Spleen (tissue), 11 donors: Measurements from ENCODE around the gene KATNAL1. TPM values are rescaled to one million over a fixed set of nuclear protein-coding genes. Genes with fewer than 3 reads are reported as not detected.
A peak's percentile ranks its signal among the peaks of the same experiment; 100 is the strongest.

ENCODE experiments used
- DNase-seq: peaks from one replicate; pipeline ENCODE4 v3.0.0-alpha.2; 2020
- H3K27ac ChIP-seq, 8 donors: fragments of 200-600 bp; sonication (generic) in 7 of 8; 1 replicate in 4 of 8; 2 replicates in 4 of 8; pipeline versions ENCODE4 v1.5.0 to v1.8.0; 2016 to 2021; ENCODE audit warnings: inconsistent platforms in 4 of 8, mild to moderate bottlenecking in 4 of 8, moderate library complexity in 1 of 8
- H3K27me3 ChIP-seq, 7 donors: fragments of 200-600 bp; sonication (generic) in 6 of 7; replicated peaks in 1 of 7; 1 replicate in 4 of 7; 2 replicates in 3 of 7; pipeline versions ENCODE4 v1.5.0 to v1.8.0; 2016 to 2021; ENCODE audit warnings: inconsistent platforms in 3 of 7, mild to moderate bottlenecking in 1 of 7
- H3K36me3 ChIP-seq, 6 donors: fragments of 200-600 bp; sonication (generic) in 5 of 6; 1 replicate in 4 of 6; 2 replicates in 2 of 6; pipeline versions ENCODE4 v1.5.0 to v1.8.0; 2016 to 2021; ENCODE audit warnings: inconsistent platforms in 2 of 6
- H3K4me1 ChIP-seq, 6 donors: fragments of 200-600 bp; sonication (generic) in 5 of 6; 1 replicate in 3 of 6; 2 replicates in 3 of 6; pipeline versions ENCODE4 v1.5.0 to v1.8.0; 2016 to 2021; ENCODE audit warnings: inconsistent platforms in 3 of 6
- H3K4me3 ChIP-seq, 8 donors: fragments of 200-600 bp; sonication (generic) in 7 of 8; 1 replicate in 4 of 8; 2 replicates in 4 of 8; pipeline versions ENCODE4 v1.5.0 to v1.8.0; 2016 to 2021; ENCODE audit warnings: inconsistent platforms in 4 of 8, mild to moderate bottlenecking in 4 of 8, moderate library complexity in 2 of 8
- H3K9me3 ChIP-seq, 8 donors: fragments of 200-600 bp; sonication (generic) in 7 of 8; 1 replicate in 4 of 8; 2 replicates in 4 of 8; pipeline versions ENCODE4 v1.5.0 to v1.8.0; 2016 to 2021; ENCODE audit warnings: inconsistent platforms in 4 of 8
- POLR2A ChIP-seq, 3 donors: fragments of 450-650 bp; IDR thresholded peaks; one replicate each; pipeline ENCODE4 v1.5.1; 2017; ENCODE audit warnings: antibody characterized with exemption in 3 of 3, mild to moderate bottlenecking in 1 of 3
- POLR2AphosphoS5 ChIP-seq, 3 donors: sonication (generic); formaldehyde crosslinking; IDR thresholded peaks; one replicate each; pipeline ENCODE4 v1.5.1; 2017; ENCODE audit warnings: antibody characterized with exemption in 3 of 3
- WGBS, 5 donors: extraction: QIAGEN DNeasy Blood & Tissue Kit in 3 of 5; methylation state at CpG; one replicate each; pipeline versions ENCODE4 v1.1.5 to v1.1.7; 2013 to 2018; 5-methylcytosine and 5-hydroxymethylcytosine counted together
- intact Hi-C: fragments of 100-400 bp; cut with DNase I; formaldehyde crosslinking; loops from one replicate; pipeline ENCODE4 v1.15.0; 2023; ENCODE audit warnings: low total_unique reads
- polyA plus RNA-seq, 3 donors: library from polyadenylated mRNA; stranded (reverse); fragments of 200-250 nt; gene quantifications; one replicate each; pipeline ENCODE4 v1.2.1, GENCODE V29; 2013
- total RNA-seq, 7 donors: library from RNA; depleted of rRNA in 3 of 7; stranded (reverse); fragments of >200 nt in 3 of 7; fragmentation: NEBNext Ultra II Directional in 4 of 7; extraction: Animal tissue kit (Norgen Biotek cat#: 25700) in 4 of 7; gene quantifications; one replicate each; pipeline versions ENCODE4 v1.1.0 to v1.2.1, GENCODE V29; 2016 to 2021
- TF ChIP-seq, protein P1 (sequence below), 11 experiments: fragments of 200-600 bp in 7 of 11; fragments of 450-650 bp in 4 of 11; sonication (generic) in 4 of 11; IDR thresholded peaks in 8 of 11; conservative IDR thresholded peaks in 3 of 11; 1 replicate in 7 of 11; 2 replicates in 4 of 11; pipeline versions ENCODE4 v1.4.0 to v1.8.0; 2016 to 2021; ENCODE audit warnings: antibody characterized with exemption in 11 of 11, inconsistent platforms in 4 of 11, mild to moderate bottlenecking in 1 of 11
- donor health status: healthy with polysubstance abuse.
- donor health status: DM: no; HTN: no; CAD: no; lungs with moderate emphysema.
- donor health status: DM: no; HTN: no; CAD: no.
- donor health status: Bipolar disorder and iron deficiency.
- donor health status: healthy.
- donor health status: DM: no; HTN: no; CAD: no.
- donor health status: DM: yes; HTN: yes; CAD: no.

KATNAL1 gene
- total and polyA plus RNA-seq, 10 donors, result 0.78 to 17.6 (median 9.5) TPM

DNA sequence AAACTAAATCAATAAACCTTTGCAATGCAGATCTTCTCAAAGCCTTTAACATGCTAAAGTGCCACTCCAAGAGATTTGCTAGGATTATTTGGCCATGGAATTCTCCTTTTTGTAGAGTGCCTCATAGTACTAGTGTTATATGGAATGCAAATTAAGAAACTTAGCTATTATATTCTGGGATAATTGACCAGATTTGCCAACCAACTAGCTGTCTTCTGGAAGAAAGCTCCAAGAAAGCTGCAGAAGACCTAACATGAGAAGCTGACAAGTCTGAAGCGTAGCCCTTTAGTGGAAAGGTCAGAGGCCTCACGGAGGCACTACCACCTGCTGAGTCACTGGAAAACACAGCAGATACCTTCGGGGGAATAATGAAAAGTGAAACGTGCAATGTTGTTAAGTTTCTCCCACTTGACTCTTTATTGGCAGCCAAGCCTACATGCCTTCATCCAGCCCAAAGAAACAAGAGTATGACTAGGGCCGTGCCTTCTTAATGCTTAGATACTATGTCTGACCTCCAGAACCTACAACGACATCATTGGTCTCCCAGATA is 29.8 kb upstream of the KATNAL1 start:
- 76 to 89% (median 86%) methylated on average over 6 of the region's 6 CpGs for WGBS, 5 donors
- no peak for DNase-seq
- H3K9me3 ChIP-seq, result no peaks in the 10 kb centered on the region
- H3K4me3 ChIP-seq, result no peak overlapping the region
- no peak overlapping the region for H3K27ac ChIP-seq
- intact Hi-C loops, result loop anchor here (10.0 kb wide), 1 partner anchor 202 kb away; no protein-coding TSS in a partner anchor
- H3K4me1 ChIP-seq, result peaks cover 0 to 48% (median 10%) of the 10 kb centered on the region in 6 donors
- H3K27me3 ChIP-seq, result no peaks in the 10 kb centered on the region
- TF ChIP-seq POLR2AphosphoS5 (IDR thresholded peaks at IDR 0.05) (no peak), POLR2A (IDR thresholded peaks at IDR 0.05) (no peak)
- TF ChIP-seq, protein P1, sequence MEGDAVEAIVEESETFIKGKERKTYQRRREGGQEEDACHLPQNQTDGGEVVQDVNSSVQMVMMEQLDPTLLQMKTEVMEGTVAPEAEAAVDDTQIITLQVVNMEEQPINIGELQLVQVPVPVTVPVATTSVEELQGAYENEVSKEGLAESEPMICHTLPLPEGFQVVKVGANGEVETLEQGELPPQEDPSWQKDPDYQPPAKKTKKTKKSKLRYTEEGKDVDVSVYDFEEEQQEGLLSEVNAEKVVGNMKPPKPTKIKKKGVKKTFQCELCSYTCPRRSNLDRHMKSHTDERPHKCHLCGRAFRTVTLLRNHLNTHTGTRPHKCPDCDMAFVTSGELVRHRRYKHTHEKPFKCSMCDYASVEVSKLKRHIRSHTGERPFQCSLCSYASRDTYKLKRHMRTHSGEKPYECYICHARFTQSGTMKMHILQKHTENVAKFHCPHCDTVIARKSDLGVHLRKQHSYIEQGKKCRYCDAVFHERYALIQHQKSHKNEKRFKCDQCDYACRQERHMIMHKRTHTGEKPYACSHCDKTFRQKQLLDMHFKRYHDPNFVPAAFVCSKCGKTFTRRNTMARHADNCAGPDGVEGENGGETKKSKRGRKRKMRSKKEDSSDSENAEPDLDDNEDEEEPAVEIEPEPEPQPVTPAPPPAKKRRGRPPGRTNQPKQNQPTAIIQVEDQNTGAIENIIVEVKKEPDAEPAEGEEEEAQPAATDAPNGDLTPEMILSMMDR (IDR thresholded peaks at IDR 0.05 in 8 of 11, conservative IDR thresholded peaks at IDR 0.05 in 3 of 11), result no peak
- peaks cover 0 to 2% (median 0%) of the 10 kb centered on the region in 6 donors for H3K36me3 ChIP-seq

DNA sequence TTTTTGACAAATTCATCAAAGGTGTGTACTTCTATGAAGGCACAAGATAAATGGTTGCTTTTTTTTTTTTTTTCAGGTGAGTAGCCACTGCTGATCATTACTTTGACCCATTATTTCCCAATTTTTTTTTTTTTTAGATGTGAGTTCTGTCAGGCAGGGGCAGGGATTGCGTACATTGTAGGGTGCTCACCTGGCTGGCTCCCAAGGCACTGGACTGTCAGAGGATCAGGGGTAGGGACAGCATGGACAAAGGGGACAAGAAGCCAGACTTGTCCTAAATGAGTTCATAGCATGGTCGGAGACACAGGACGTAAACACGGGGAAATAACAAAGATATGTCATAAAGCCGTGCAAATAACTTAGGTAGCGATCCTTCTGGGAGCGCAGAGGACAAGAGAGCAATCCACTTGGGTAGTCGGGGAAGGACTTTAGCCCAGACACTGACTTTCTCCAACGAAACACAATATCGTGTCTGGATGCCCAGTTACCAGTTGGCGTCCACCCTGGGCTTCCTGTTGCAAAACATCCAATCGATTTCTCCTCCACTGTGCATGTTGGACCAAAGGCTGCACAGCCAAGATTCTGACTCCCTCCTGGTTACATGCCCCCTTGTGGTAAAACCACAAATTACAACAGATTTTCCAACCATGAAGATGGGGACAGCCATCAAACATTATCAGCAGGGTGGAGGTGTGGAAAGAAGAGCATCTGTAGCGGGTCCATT is 27.5 kb upstream of the KATNAL1 start:
- Histone ChIP-seq H3K27ac (no peak overlapping the region), H3K9me3 (no peaks in the 10 kb centered on the region), H3K36me3 (no peaks in the 10 kb centered on the region), H3K4me1 (peaks cover 0 to 32% (median 7%) of the 10 kb centered on the region in 6 donors), H3K4me3 (no peak overlapping the region), H3K27me3 (no peaks in the 10 kb centered on the region)
- TF ChIP-seq, protein P1 (IDR thresholded peaks at IDR 0.05 in 8 of 11, conservative IDR thresholded peaks at IDR 0.05 in 3 of 11), result peak in 9 of 11 experiments; percentile 7 to 62 (median 49)
- TF ChIP-seq POLR2A (IDR thresholded peaks at IDR 0.05), result no peak
- 80 to 92% (median 84%) methylated on average over 13 of the region's 13 CpGs for WGBS, 5 donors
- no peak for DNase-seq
- intact Hi-C loops, result loop anchor here (10.0 kb wide), 1 partner anchor 200 kb away; no protein-coding TSS in a partner anchor

DNA sequence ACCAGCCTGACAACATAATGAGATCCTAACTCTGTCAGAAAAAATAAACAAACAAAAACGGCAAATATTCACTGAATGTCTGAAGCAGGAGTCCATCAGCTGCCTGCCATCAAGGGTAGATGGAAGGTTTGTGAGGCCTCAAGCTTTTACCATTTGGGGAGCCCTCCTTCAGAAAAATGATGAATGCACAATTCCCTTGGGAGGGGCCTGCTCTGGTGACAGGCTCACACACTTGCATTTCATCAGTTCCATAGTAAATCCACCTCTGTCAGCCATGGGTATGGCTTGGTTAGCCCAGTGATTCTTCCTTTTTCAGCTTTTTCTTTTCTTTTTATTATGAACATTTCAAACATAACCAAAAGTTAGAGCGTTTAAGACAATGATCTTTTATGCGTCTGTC is 26.3 kb upstream of the KATNAL1 start:
- no peak for DNase-seq
- no peaks in the 10 kb centered on the region for H3K36me3 ChIP-seq
- H3K9me3 ChIP-seq, result no peaks in the 10 kb centered on the region
- no peak overlapping the region for H3K27ac ChIP-seq
- intact Hi-C loops, result loop anchor here (10.0 kb wide), 1 partner anchor 199 kb away; no protein-coding TSS in a partner anchor
- H3K27me3 ChIP-seq, result no peaks in the 10 kb centered on the region
- H3K4me3 ChIP-seq, result no peak overlapping the region
- TF ChIP-seq POLR2AphosphoS5 (IDR thresholded peaks at IDR 0.05) (no peak), POLR2A (IDR thresholded peaks at IDR 0.05) (no peak)
- TF ChIP-seq, protein P1 (IDR thresholded peaks at IDR 0.05 in 8 of 11, conservative IDR thresholded peaks at IDR 0.05 in 3 of 11), result no peak
- 68 to 87% (median 86%) methylated on average over 3 of the region's 3 CpGs for WGBS, 5 donors
- peaks cover 0 to 32% (median 5%) of the 10 kb centered on the region in 6 donors for H3K4me1 ChIP-seq
